Omental fat pad (tissue), 4 donors: ENCODE results near the gene PNMA3. TPM values are rescaled to one million over a fixed set of nuclear protein-coding genes. Genes with fewer than 3 reads are reported as not detected.
"Not testable (repeated sequence)": the region's sequence is repeated elsewhere in the genome, so short reads cannot be mapped to it uniquely, and the experiment has no call there.

ENCODE experiments used
- ATAC-seq: fragments of 150-250 bp; one replicate; pipeline ENCODE4 v1.9.1; 2016; ENCODE audit warnings: mild to moderate bottlenecking, moderate library complexity; ENCODE audit not compliant: low FRiP score
- DNase-seq: peaks from one replicate; pipeline ENCODE4 v3.0.0-alpha.2; 2019; ENCODE audit warnings: low spot score
- total RNA-seq, 4 donors: library from RNA; depleted of rRNA; stranded (reverse); fragments of >200 nt; gene quantifications; one replicate each; pipeline ENCODE4 v1.1.0, GENCODE V29; 2016
- TF ChIP-seq, protein P1 (sequence below), 3 donors: fragments of 450-650 bp; IDR thresholded peaks; one replicate each; pipeline ENCODE4 v1.5.1; 2016 to 2017; ENCODE audit warnings: antibody characterized with exemption in 3 of 3, mild to moderate bottlenecking in 3 of 3, moderate library complexity in 2 of 3

Gene PNMA3, protein sequence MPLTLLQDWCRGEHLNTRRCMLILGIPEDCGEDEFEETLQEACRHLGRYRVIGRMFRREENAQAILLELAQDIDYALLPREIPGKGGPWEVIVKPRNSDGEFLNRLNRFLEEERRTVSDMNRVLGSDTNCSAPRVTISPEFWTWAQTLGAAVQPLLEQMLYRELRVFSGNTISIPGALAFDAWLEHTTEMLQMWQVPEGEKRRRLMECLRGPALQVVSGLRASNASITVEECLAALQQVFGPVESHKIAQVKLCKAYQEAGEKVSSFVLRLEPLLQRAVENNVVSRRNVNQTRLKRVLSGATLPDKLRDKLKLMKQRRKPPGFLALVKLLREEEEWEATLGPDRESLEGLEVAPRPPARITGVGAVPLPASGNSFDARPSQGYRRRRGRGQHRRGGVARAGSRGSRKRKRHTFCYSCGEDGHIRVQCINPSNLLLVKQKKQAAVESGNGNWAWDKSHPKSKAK
- total RNA-seq = under 1 TPM; 0.24 to 0.46 (median 0.38) TPM

DNA sequence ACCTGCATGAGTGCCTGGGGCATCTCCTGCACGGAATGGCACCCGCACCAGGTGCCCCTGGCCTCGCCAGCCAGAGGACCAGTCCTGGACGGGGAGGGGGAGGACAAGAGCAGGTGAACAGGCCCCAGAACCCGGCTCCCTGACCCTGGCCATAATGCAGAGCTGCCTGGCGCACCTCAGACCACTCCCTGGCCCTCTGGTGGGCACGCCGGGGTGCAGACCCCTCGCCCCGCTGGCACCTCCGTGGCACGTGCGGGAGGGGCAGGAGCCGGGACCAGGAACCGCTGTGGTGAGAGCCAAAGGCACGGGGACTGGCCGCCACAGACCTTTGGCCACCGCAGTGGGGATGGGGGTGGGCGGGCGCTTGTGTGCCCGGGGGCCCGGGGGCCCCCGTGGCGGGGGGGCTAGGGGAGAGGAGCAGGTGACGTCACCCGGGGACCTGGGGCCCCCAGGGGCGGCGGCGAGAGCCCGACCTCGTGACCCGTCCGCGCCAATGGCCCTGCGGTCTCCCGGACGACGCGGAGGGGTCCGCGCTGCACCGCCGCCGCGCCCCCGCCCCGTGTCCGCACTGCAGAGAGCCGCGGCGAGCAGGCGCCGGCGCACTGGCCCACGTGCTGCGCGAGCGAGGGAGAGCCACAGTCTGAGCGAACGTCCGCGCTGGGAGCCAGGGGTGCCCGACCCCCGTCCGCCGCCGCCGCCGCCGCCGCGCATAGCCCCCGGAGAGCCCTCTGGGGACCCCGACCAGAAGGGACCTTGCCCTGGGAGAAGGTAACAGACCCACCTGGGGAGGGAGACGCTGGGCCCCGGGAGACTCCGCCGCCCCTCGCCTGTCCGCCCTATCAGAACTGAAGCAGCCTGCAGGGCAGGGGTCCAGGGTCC, at the start of gene PNMA3:
TSS of gene PNMA3 (plus strand) at position 600 of the 879 bp plus-strand sequence. CDS start 586 bp downstream, outside the sequence.
- TF ChIP-seq, protein P1, sequence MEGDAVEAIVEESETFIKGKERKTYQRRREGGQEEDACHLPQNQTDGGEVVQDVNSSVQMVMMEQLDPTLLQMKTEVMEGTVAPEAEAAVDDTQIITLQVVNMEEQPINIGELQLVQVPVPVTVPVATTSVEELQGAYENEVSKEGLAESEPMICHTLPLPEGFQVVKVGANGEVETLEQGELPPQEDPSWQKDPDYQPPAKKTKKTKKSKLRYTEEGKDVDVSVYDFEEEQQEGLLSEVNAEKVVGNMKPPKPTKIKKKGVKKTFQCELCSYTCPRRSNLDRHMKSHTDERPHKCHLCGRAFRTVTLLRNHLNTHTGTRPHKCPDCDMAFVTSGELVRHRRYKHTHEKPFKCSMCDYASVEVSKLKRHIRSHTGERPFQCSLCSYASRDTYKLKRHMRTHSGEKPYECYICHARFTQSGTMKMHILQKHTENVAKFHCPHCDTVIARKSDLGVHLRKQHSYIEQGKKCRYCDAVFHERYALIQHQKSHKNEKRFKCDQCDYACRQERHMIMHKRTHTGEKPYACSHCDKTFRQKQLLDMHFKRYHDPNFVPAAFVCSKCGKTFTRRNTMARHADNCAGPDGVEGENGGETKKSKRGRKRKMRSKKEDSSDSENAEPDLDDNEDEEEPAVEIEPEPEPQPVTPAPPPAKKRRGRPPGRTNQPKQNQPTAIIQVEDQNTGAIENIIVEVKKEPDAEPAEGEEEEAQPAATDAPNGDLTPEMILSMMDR (IDR thresholded peaks at IDR 0.05) = no peak
- no peak for DNase-seq
- ATAC-seq = no peak

DNA sequence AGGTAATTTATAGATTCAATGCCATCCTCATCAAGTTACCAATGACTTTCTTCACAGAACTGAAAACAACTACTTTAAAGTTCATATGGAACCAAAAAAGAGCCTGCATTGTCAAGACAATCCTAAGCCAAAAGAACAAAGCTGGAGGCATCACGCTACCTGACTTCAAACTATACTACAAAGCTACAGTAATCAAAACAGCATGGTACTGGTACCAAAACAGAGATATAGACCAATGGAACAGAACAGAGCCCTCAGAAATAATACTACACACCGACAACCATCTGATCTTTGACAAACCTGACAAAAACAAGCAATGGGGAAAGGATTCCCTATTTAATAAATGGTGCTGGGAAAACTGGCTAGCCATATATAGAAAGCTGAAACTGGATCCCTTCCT, 39.1 kb upstream of the PNMA3 start:
- not testable (repeated sequence) for ATAC-seq, DNase-seq

DNA sequence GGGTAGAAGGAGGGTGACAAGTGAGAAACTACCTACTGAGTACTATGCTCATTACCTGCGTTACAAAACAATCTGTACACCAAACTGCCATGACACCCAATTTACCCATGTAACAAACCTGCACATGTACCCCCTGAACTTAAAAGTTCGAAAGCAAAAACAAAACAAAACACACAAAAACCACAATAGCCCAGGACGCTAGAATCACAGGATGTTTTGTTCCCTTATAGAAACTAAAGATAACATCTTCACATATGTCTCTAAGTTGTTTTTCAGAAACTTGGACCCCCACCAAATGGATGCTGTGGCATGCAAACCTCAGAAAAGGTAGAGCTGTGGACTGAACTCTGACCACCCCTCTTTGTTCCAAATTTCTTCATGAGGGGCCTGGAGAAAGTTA, 37.1 kb upstream of the PNMA3 start:
- TF ChIP-seq, protein P1 (IDR thresholded peaks at IDR 0.05) = no peak

DNA sequence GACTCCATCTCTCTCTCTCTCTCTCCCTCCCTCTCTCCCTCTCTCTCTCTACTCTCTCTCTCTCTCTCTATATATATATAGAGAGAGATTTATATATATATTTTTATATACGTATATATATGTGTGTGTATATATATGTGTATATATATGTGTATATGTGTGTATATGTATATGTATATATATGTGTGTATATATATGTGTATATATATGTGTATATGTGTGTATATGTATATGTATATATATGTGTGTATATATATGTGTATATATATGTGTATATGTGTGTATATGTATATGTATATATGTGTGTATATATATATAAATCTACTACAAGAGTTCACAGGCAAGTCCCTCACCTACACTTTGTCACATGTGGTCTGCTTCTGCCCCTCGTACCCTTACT, 29.8 kb upstream of the PNMA3 start:
- DNase-seq, ATAC-seq: not testable (repeated sequence)

More for the DNA sequence above, 37.1 kb upstream of the PNMA3 start:
- no peak for ATAC-seq
- no peak for DNase-seq

DNA sequence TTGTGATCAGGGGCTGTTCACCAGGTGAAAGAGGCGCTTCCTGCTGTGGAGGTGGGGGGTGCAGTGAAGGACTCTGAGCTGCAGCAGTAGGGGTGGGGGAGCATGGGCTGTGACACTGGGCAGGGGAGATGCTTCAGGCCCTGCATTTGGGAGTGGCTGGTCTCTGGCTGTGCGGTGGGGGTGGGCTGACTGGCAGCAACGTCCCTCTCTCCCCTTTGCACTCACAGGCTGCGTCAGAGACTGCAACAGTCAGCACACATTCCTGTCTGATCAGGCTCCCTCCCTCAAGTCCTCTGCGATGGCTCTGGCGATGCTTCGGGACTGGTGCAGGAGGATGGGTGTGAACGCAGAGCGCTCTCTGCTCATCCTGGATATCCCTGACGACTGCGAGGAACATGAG, 27.8 kb upstream of the PNMA3 start:
- DNase-seq, ATAC-seq: not testable (repeated sequence)

DNA sequence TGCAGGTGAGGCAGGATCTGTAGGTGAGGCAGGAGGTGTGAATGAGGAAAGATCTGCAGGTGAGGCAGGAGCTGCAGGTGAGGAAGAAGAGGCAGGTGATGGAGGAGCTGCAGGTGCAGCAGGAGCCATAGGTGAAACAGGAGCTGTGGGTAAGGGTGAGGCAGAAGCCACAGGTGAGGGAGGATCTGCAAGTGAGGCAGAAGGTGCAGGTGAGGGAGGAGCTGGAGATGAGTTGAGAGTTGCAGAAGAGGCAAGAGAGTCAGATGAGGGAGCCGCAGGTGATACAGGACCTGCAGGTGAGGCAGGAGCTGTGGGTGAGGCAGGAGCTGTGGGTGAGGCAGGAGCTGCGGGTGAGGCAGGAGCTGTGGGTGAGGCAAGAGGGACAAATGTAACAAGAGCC, 27.1 kb upstream of the PNMA3 start:
- DNase-seq (no peak), ATAC-seq (no peak)
- TF ChIP-seq, protein P1 (IDR thresholded peaks at IDR 0.05) = no peak

DNA sequence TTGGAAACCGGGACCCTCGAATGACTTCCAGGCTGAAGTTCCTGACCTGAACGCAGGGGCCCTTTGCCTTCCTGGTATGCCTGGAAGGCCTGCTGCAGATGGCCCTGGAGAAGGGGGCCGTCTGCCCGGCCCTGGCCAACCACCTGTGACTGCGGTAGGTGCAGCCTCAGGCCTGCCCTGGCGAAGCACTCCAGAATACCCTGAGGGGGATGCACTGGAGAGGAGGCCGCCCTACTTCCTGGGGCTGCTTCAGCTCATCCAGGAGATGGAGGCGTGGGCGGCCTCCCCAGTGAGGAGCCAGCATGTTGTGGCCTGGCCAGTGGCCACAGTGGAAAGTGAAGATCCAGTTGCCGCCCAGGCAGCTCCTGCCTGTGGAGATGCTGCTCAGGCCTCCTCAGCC, 26.4 kb upstream of the PNMA3 start:
- TF ChIP-seq, protein P1 (IDR thresholded peaks at IDR 0.05) = no peak
- DNase-seq (no peak), ATAC-seq (no peak)

DNA sequence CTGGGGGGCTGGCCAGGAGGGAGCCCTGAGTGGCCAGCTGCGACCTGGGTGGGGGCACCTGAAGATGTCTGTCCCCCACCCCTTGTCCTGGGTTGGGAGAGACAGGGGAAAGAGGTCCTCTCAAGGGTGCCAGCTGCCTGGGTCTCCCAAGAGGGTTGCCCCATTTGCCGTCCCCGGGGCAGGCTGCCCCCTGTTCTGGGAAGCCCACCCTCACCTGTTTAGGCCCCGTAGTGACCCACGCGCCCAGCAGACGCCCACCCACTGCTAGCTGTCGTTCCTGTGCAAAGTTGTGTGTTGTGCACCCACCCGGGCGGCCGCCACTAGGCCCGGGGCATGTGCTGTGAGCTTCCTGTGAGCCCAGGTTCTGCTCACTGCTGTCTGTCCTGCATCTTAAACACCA, 25.5 kb upstream of the PNMA3 start:
- ATAC-seq (no peak), DNase-seq (no peak)
- TF ChIP-seq, protein P1 (IDR thresholded peaks at IDR 0.05) = no peak
